GM18868 (cell line): ENCODE measurements around the gene EPHA1.
A peak's percentile ranks its signal among the peaks of the same experiment; 100 is the strongest.

Source experiments
- ATAC-seq: cut with Tn5 transposase; IDR thresholded peaks from one replicate; pipeline ENCODE4 v1.9.1; 2021; ENCODE audit warnings: mild to moderate bottlenecking, moderate library complexity; ENCODE audit not compliant: unreplicated experiment

The EPHA1 gene

GRCh38 chr7:143354376-143354775, 54.3 kb downstream of the EPHA1 start:
- no peak for ATAC-seq

- no peak for ATAC-seq
Measured at GRCh38 chr7:143352531-143353002, 56.1 kb downstream of the EPHA1 start.

GRCh38 chr7:143351574-143351973, 57.1 kb downstream of the EPHA1 start:
- no peak for ATAC-seq

GRCh38 chr7:143351060-143351459, 57.6 kb downstream of the EPHA1 start:
- no peak for ATAC-seq

GRCh38 chr7:143347950-143348349, 60.7 kb downstream of the EPHA1 start:
- no peak for ATAC-seq

- no peak for ATAC-seq
Measured at GRCh38 chr7:143346018-143346417, 62.6 kb downstream of the EPHA1 start.

- peak; percentile 91 for ATAC-seq
Measured at GRCh38 chr7:143345428-143345900, 63.2 kb downstream of the EPHA1 start.

GRCh38 chr7:143343596-143343995, 65.1 kb downstream of the EPHA1 start:
- ATAC-seq: no peak

GRCh38 chr7:143341842-143342241, 66.8 kb downstream of the EPHA1 start:
- ATAC-seq: no peak
